K562 (cell line): ENCODE measurements around the gene RAB31. TPM values are rescaled to one million over a fixed set of nuclear protein-coding genes. Genes with fewer than 3 reads are reported as not detected.

Experiments used
- ARNT ChIP-seq, 2 experiments: fragments of 450-650 bp; IDR thresholded peaks; 2 replicates each; pipeline ENCODE4 v1.6.1; 2016; ENCODE audit warnings: mild to moderate bottlenecking in 1 of 2
- CBFB ChIP-seq: sonication (generic); formaldehyde crosslinking; IDR thresholded peaks from 2 replicates; pipeline ENCODE4 v1.4.0; 2020; ENCODE audit warnings: mild to moderate bottlenecking, missing genetic modification reagents
- CEBPB ChIP-seq: fragments of 450-650 bp; IDR thresholded peaks from 2 replicates; pipeline ENCODE4 v1.6.1; 2016; ENCODE audit warnings: missing genetic modification characterization, missing compliant biosample characterization
- CHCHD3 ChIP-seq: fragments of 250-450 bp; sonication (Bioruptor Pico); IDR thresholded peaks from 2 replicates; pipeline ENCODE4 v2.1.2; 2022; ENCODE audit warnings: mild to moderate bottlenecking
- DIDO1 ChIP-seq: fragments of 450-650 bp; IDR thresholded peaks from 2 replicates; pipeline ENCODE4 v1.6.1; 2016; ENCODE audit warnings: low read depth, missing biosample characterization, missing genetic modification characterization
- DNMT1 ChIP-seq: fragments of 450-650 bp; IDR thresholded peaks from 2 replicates; pipeline ENCODE4 v1.6.1; 2016; ENCODE audit warnings: antibody characterized with exemption, mild to moderate bottlenecking
- FOSL1 ChIP-seq: fragments of 200-800 bp; sonication (Bioruptor generic); conservative IDR thresholded peaks from 2 replicates; pipeline ENCODE4 v1.6.1; 2016; ENCODE audit warnings: missing genetic modification characterization, missing compliant biosample characterization
- FOXA3 ChIP-seq, 2 experiments: fragments of 450-650 bp in 1 of 2; sonication (generic) in 1 of 2; formaldehyde crosslinking; IDR thresholded peaks in 1 of 2; conservative IDR thresholded peaks in 1 of 2; 2 replicates each; pipeline versions ENCODE4 v1.4.0 to v1.8.0; 2020 to 2022; ENCODE audit warnings: mild to moderate bottlenecking in 2 of 2, missing genetic modification reagents in 1 of 2
- FOXK2 ChIP-seq, 2 experiments: fragments of 450-650 bp; IDR thresholded peaks in 1 of 2; conservative IDR thresholded peaks in 1 of 2; 2 replicates each; pipeline ENCODE4 v1.6.1; 2016; ENCODE audit warnings: low read depth in 2 of 2, mild to moderate bottlenecking in 1 of 2
- PML ChIP-seq: IDR thresholded peaks from 2 replicates; pipeline ENCODE4 v1.6.1; 2012; ENCODE audit warnings: low read length, inconsistent platforms
- PURB ChIP-seq: sonication (generic); formaldehyde crosslinking; IDR thresholded peaks from 2 replicates; pipeline ENCODE4 v1.9.0; 2021; ENCODE audit warnings: low read depth, mild to moderate bottlenecking, missing genetic modification reagents
- SMARCA4 ChIP-seq: fragments of 450-650 bp; IDR thresholded peaks from 2 replicates; pipeline ENCODE4 v1.6.1; 2016
- SPI1 ChIP-seq: IDR thresholded peaks from 2 replicates; pipeline ENCODE4 v1.6.1; 2011; ENCODE audit warnings: low read depth, low read length, control low read depth, borderline replicate concordance
- STAT5A ChIP-seq: IDR thresholded peaks from 2 replicates; pipeline ENCODE4 v1.6.1; 2012; ENCODE audit warnings: low read length, inconsistent platforms, borderline replicate concordance
- TAF1 ChIP-seq: IDR thresholded peaks from 2 replicates; pipeline ENCODE4 v1.6.1; 2011; ENCODE audit warnings: mild to moderate bottlenecking, low read length, moderate library complexity; ENCODE audit not compliant: insufficient read depth, control insufficient read depth, severe bottlenecking; ENCODE audit errors: extremely low read depth
- U2AF1 ChIP-seq: fragments of 200-400 bp; formaldehyde crosslinking; optimal IDR thresholded peaks from 2 replicates; pipeline ENCODE3; 2017; ENCODE audit warnings: mild to moderate bottlenecking, low read depth, low read length, moderate library complexity
- XRCC3 ChIP-seq: fragments of 450-650 bp; IDR thresholded peaks from 2 replicates; pipeline ENCODE4 v1.6.1; 2017; ENCODE audit warnings: mild to moderate bottlenecking, moderate library complexity
- YBX1 ChIP-seq: fragments of 450-650 bp; IDR thresholded peaks from 2 replicates; pipeline ENCODE4 v1.7.1; 2016; ENCODE audit warnings: mild to moderate bottlenecking
- YY1 ChIP-seq, 3 experiments: IDR thresholded peaks; 2 replicates each; pipeline ENCODE4 v1.6.1; 2011; ENCODE audit warnings: low read length in 2 of 3, mild to moderate bottlenecking in 2 of 3, moderate library complexity in 2 of 3, borderline replicate concordance in 1 of 3, control low read depth in 1 of 3, low read depth in 1 of 3; ENCODE audit not compliant: insufficient read depth in 3 of 3, insufficient replicate concordance in 2 of 3, control insufficient read depth in 1 of 3, insufficient read length in 1 of 3; ENCODE audit errors: extremely low read depth in 1 of 3
- ZKSCAN1 ChIP-seq: fragments of 150-350 bp; IDR thresholded peaks from 2 replicates; pipeline ENCODE4 v1.6.1; 2016; ENCODE audit warnings: low read depth, low read length
- ZNF431 ChIP-seq: sonication (generic); formaldehyde crosslinking; IDR thresholded peaks from 2 replicates; pipeline ENCODE4 v1.8.0; 2022; ENCODE audit warnings: mild to moderate bottlenecking, missing genetic modification reagents
- ZNF436 ChIP-seq: fragments of 250-450, 450-650 bp; sonication (Bioruptor Pico); formaldehyde crosslinking; IDR thresholded peaks from 2 replicates; pipeline ENCODE4 v1.7.0; 2020; ENCODE audit warnings: mild to moderate bottlenecking
- ZNF561 ChIP-seq: fragments of 450-650 bp; formaldehyde crosslinking; conservative IDR thresholded peaks from 2 replicates; pipeline ENCODE4 v1.4.0; 2020; ENCODE audit warnings: mild to moderate bottlenecking, moderate library complexity
- polyA plus RNA-seq, 8 experiments: library from polyadenylated mRNA; depleted of rRNA in 4 of 8; stranded (reverse) in 5 of 8; unstranded in 3 of 8; fragments of >200 nt; fragmentation: Nextera tagmentation in 2 of 8; fragmentation: Illumina TruSeq in 1 of 8; extraction: Ambion mirVana in 2 of 8; extraction: Trizol in 1 of 8; gene quantifications; 2 replicates each; pipeline versions ENCODE4 v1.2.1 to v1.2.3, GENCODE V29; 2011 to 2014; ENCODE audit warnings: inconsistent platforms in 1 of 8, missing spikeins in 1 of 8
- total RNA-seq, 7 experiments: library from RNA; depleted of rRNA in 6 of 7; stranded (reverse); fragments of >200 nt in 6 of 7; fragmentation: Illumina TruSeq in 2 of 7; extraction: Trizol in 2 of 7; gene quantifications; 2 replicates each; pipeline versions ENCODE4 v1.2.1 to v1.2.3, GENCODE V29; 2011 to 2021; ENCODE audit warnings: low replicate concordance in 1 of 7
- TF ChIP-seq, protein P1 (sequence below): fragments of 250-450 bp; sonication (Bioruptor Pico); IDR thresholded peaks from 2 replicates; pipeline ENCODE4 v1.5.0; 2020; ENCODE audit warnings: mild to moderate bottlenecking
- TF ChIP-seq, protein P2 (sequence below): fragments of 450-650 bp; IDR thresholded peaks from 2 replicates; pipeline ENCODE4 v1.6.1; 2016; ENCODE audit warnings: borderline replicate concordance

RAB31 gene
- total and polyA plus RNA-seq, 9 of the 15 experiments (the other 6 are each of a cell fraction or from before 2014, with no cell fraction given) = 20.7 to 70.4 (median 41.3) TPM

DNA sequence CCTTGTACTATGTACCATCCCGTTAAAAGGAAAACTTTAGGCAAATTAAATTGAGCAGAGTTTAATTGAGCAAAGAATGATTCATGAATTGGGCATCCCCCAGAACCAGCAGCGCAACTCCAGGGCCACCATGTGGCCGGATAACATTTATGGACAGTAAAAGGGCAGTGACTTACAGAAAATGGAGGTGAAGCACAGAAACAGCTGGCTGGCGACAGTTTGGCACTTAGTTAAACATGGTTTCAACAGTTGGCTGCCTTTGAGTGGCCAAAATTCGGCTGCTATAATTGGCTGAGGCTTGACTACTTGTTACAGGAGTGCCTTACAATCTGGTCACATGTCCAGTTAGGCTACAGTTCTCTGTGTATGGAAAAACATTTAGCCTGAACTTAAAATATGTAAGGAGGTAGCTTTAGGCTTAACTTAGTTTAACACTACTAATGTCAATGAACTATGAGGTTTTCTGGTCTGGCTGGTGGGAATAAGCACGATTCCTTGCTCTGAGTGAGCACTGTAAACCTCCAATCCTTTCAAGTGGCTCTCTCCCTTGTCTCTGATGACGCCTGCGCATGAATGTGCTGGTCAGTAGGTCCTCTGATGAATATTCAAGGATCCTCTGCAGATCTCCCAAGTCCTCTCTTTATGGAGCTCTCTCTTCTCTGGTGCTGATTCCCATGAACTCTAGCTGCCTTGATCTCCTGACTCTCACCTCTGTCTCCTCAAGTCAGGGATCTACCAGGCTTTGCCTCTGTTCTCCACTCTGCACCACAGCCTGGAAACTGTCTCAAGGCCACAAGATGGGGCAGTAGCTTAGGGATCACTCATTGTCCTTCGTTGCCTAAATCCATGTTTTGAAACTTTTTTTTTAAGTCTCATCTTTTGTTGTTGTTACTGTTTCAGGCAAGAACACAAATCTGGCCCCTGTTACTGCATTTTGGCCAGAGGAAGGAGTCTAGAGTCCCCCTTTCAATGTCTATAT is 24.4 kb upstream of the RAB31 start (continued):
- TF ChIP-seq, protein P1, sequence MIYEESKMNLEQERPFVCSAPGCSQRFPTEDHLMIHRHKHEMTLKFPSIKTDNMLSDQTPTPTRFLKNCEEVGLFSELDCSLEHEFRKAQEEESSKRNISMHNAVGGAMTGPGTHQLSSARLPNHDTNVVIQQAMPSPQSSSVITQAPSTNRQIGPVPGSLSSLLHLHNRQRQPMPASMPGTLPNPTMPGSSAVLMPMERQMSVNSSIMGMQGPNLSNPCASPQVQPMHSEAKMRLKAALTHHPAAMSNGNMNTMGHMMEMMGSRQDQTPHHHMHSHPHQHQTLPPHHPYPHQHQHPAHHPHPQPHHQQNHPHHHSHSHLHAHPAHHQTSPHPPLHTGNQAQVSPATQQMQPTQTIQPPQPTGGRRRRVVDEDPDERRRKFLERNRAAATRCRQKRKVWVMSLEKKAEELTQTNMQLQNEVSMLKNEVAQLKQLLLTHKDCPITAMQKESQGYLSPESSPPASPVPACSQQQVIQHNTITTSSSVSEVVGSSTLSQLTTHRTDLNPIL (CRISPR knock-in tag) = no peak
- TF ChIP-seq ZKSCAN1 (no peak), DIDO1 (tag) (no peak), TAF1 (no peak), XRCC3 (no peak), SMARCA4 (peak; percentile 62), PURB (CRISPR knock-in tag) (no peak), ZNF431 (CRISPR knock-in tag) (0 out of 2 replicates have a peak, but pooled peaks have one; percentile 41), DNMT1 (no peak), ZNF436 (no peak), U2AF1 (no peak), FOXK2 (conservative IDR thresholded peaks at IDR 0.05 in 1 of 2, IDR thresholded peaks at IDR 0.05 in 1 of 2; ENCODE audit: low read depth in 2 of 2) (peak; percentile 84 to 85), CEBPB (tag) (peak; percentile 73), CBFB (CRISPR knock-in tag) (no peak), SPI1 (no peak), YBX1 (no peak), PML (no peak), ARNT (IDR thresholded peaks at IDR 0.05) (peak in 1 of 2 experiments; percentile 68; a peak in 2 of 4 replicates), STAT5A (no peak), CHCHD3 (CRISPR knock-in tag) (no peak), ZNF561 (CRISPR knock-in tag) (no peak), FOXA3 (CRISPR knock-in tag; conservative IDR thresholded peaks at IDR 0.05 in 1 of 2, IDR thresholded peaks at IDR 0.05 in 1 of 2) (0 out of 4 replicates have a peak, but pooled peaks of 1 of the 2 experiments have one; percentile 29), FOSL1 (tag) (no peak; the same call in 1 of the 2 replicates), YY1 (IDR thresholded peaks at IDR 0.05; ENCODE audit: borderline replicate concordance in 1 of 3, control insufficient read depth in 1 of 3, extremely low read depth in 1 of 3, insufficient read depth in 3 of 3, insufficient read length in 1 of 3, insufficient replicate concordance in 2 of 3, low read depth in 1 of 3, low read length in 2 of 3) (peak in 1 of 3 experiments; percentile 69)
- TF ChIP-seq, protein P2, sequence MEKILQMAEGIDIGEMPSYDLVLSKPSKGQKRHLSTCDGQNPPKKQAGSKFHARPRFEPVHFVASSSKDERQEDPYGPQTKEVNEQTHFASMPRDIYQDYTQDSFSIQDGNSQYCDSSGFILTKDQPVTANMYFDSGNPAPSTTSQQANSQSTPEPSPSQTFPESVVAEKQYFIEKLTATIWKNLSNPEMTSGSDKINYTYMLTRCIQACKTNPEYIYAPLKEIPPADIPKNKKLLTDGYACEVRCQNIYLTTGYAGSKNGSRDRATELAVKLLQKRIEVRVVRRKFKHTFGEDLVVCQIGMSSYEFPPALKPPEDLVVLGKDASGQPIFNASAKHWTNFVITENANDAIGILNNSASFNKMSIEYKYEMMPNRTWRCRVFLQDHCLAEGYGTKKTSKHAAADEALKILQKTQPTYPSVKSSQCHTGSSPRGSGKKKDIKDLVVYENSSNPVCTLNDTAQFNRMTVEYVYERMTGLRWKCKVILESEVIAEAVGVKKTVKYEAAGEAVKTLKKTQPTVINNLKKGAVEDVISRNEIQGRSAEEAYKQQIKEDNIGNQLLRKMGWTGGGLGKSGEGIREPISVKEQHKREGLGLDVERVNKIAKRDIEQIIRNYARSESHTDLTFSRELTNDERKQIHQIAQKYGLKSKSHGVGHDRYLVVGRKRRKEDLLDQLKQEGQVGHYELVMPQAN = no peak
